OCI-LY7 (cell line): Measurements from ENCODE around the gene SMARCB1. TPM values are rescaled to one million over a fixed set of nuclear protein-coding genes. Genes with fewer than 3 reads are reported as not detected.

Experiments used
- BruUV-seq: library from RNA; stranded (reverse); fragments of 400-500 nt; replicated peaks from 2 replicates; lab custom pipeline; 2021; lab: Mats Ljungman, UMichigan
- CTCF ChIA-PET: fragments of 300-600 bp; sonication (Branson Sonifier 250); formaldehyde crosslinking; loops from one replicate; lab custom pipeline; 2022; ENCODE audit warnings: antibody characterized with exemption; ENCODE audit not compliant: unreplicated experiment; lab: Charles Lee
- POLR2A ChIA-PET: fragments of 300-600 bp; sonication (Branson Sonifier 250); formaldehyde crosslinking; loops from one replicate; lab custom pipeline; 2022; ENCODE audit warnings: antibody characterized with exemption; lab: Charles Lee
- DNase-seq: peaks from one replicate; pipeline ENCODE4 v3.0.0-alpha.2; 2015; ENCODE audit warnings: low spot score
- H2AFZ ChIP-seq: fragments of 200-600 bp; sonication (generic), shearing (Covaris generic); 2 replicates; pipeline ENCODE4 v1.6.1; 2014; ENCODE audit warnings: mild to moderate bottlenecking, antibody characterized with exemption, low read length, moderate library complexity
- H3K27ac ChIP-seq: fragments of 200-600 bp; sonication (generic); 2 replicates; pipeline ENCODE4 v1.5.1; 2014; ENCODE audit warnings: mixed run types, low read depth, mild to moderate bottlenecking, moderate library complexity, low read length, inconsistent platforms; ENCODE audit not compliant: poor library complexity, severe bottlenecking
- H3K36me3 ChIP-seq: fragments of 200-600 bp; sonication (generic); 2 replicates; pipeline ENCODE4 v1.6.1; 2014; ENCODE audit warnings: mild to moderate bottlenecking, antibody characterized with exemption, low read length, moderate library complexity, mixed read lengths; ENCODE audit not compliant: insufficient read depth
- H3K4me1 ChIP-seq: fragments of 200-600 bp; sonication (generic); 2 replicates; pipeline ENCODE4 v1.5.1; 2014; ENCODE audit warnings: mild to moderate bottlenecking, low read length; ENCODE audit not compliant: insufficient read depth, poor library complexity, severe bottlenecking
- H3K4me2 ChIP-seq: fragments of 200-600 bp; sonication (generic); 2 replicates; pipeline ENCODE4 v1.6.1; 2014; ENCODE audit warnings: mild to moderate bottlenecking, low read length
- H3K4me3 ChIP-seq: fragments of 200-600 bp; sonication (generic); 2 replicates; pipeline ENCODE4 v1.5.1; 2014; ENCODE audit warnings: mild to moderate bottlenecking, low read depth, low read length; ENCODE audit not compliant: poor library complexity, severe bottlenecking
- H3K79me2 ChIP-seq: fragments of 200-600 bp; sonication (generic); 2 replicates; pipeline ENCODE4 v1.6.1; 2016; ENCODE audit warnings: low read depth, mild to moderate bottlenecking, low read length, moderate library complexity, mixed read lengths; ENCODE audit not compliant: insufficient read depth
- H3K9me2 ChIP-seq: fragments of 200-600 bp; sonication (generic); 2 replicates; pipeline ENCODE4 v1.6.1; 2016; ENCODE audit warnings: mild to moderate bottlenecking, low read length, mixed read lengths; ENCODE audit not compliant: insufficient read depth
- H3K9me3 ChIP-seq: fragments of 200-600 bp; sonication (generic); 2 replicates; pipeline ENCODE4 v1.6.1; 2014; ENCODE audit warnings: mild to moderate bottlenecking, mixed run types, low read length, mixed read lengths
- H4K20me1 ChIP-seq: fragments of 200-600 bp; sonication (generic); 2 replicates; pipeline ENCODE4 v1.6.1; 2014; ENCODE audit warnings: mild to moderate bottlenecking, antibody characterized with exemption, low read length, moderate library complexity, mixed read lengths; ENCODE audit not compliant: insufficient read depth
- EZH2phosphoT487 ChIP-seq: fragments of 200-600 bp; sonication (generic); IDR thresholded peaks from 2 replicates; pipeline ENCODE4 v1.6.1; 2018; ENCODE audit warnings: low read depth, borderline replicate concordance, mild to moderate bottlenecking, mixed run types, antibody characterized with exemption, low read length, moderate library complexity, mixed read lengths
- intact Hi-C: fragments of 100-400 bp; cut with micrococcal nuclease; formaldehyde crosslinking; loops from one replicate; pipeline ENCODE4 v1.10.0; 2022; ENCODE audit not compliant: unreplicated experiment
- total RNA-seq, 2 experiments: library from RNA; depleted of rRNA in 1 of 2; stranded (reverse); fragments of >200 nt in 1 of 2; shearing (Covaris generic) in 1 of 2; gene quantifications; 2 replicates each; pipeline ENCODE4 v1.2.3, GENCODE V29; 2014 to 2022
- TF ChIP-seq, protein P1 (sequence below): fragments of 200-600 bp; sonication (generic); conservative IDR thresholded peaks from 2 replicates; pipeline ENCODE4 v1.5.1; 2014; ENCODE audit warnings: mild to moderate bottlenecking, antibody characterized with exemption, low read length, moderate library complexity, mixed read lengths

Gene SMARCB1
- total RNA-seq, 2 experiments from 2014 or later = 252 to 265 TPM

DNA sequence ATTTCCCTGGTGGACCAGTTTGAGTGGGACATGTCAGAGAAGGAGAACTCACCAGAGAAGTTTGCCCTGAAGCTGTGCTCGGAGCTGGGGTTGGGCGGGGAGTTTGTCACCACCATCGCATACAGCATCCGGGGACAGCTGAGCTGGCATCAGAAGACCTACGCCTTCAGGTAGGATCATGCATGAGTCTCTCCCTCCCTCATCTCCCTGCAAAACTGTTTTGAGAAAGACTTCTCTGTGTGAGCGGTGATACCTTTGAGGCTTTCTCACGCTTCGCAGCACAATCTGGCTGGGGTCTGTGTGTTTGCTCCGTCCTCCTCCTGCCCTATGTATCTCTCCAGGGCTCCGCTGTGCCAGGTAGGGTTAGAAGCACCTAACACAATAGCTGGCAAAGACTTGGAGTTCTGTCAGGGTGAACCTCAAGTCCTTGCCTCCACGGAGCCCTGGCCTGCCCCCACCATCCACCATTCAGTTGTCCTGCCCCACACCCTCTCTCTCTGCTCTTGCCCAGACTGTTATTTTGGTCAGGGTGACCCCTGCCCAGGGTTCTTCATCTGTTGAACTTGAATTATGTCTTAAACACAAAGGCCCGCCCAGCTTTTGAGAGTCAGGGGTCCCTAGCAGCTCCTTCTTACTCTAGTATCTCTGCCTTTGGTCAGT, 38.6 kb downstream of the SMARCB1 start:
- Histone ChIP-seq H3K4me2 (0 out of 2 replicates have a peak overlapping the region, but pooled peaks have one; percentile 17), H4K20me1 (no peaks in the 10 kb centered on the region), H3K9me3 (no peaks in the 10 kb centered on the region), H3K4me3 (no peak overlapping the region), H3K36me3 (peaks cover 98% of the 10 kb centered on the region), H3K79me2 (no peaks in the 10 kb centered on the region; the same call in 1 of the 2 replicates), H3K9me2 (no peaks in the 10 kb centered on the region), H3K4me1 (peaks cover 29% of the 10 kb centered on the region), H3K27ac (peak overlapping the region; percentile 63), H2AFZ (no peak overlapping the region)
- ChIA-PET POLR2A (no interaction called here), CTCF (no interaction called here)
- intact Hi-C loops = no loop called here
- no TSS peak for BruUV-seq
- TF ChIP-seq, protein P1, sequence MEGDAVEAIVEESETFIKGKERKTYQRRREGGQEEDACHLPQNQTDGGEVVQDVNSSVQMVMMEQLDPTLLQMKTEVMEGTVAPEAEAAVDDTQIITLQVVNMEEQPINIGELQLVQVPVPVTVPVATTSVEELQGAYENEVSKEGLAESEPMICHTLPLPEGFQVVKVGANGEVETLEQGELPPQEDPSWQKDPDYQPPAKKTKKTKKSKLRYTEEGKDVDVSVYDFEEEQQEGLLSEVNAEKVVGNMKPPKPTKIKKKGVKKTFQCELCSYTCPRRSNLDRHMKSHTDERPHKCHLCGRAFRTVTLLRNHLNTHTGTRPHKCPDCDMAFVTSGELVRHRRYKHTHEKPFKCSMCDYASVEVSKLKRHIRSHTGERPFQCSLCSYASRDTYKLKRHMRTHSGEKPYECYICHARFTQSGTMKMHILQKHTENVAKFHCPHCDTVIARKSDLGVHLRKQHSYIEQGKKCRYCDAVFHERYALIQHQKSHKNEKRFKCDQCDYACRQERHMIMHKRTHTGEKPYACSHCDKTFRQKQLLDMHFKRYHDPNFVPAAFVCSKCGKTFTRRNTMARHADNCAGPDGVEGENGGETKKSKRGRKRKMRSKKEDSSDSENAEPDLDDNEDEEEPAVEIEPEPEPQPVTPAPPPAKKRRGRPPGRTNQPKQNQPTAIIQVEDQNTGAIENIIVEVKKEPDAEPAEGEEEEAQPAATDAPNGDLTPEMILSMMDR = no peak
- no peak for TF ChIP-seq EZH2phosphoT487
- no peak for DNase-seq

DNA sequence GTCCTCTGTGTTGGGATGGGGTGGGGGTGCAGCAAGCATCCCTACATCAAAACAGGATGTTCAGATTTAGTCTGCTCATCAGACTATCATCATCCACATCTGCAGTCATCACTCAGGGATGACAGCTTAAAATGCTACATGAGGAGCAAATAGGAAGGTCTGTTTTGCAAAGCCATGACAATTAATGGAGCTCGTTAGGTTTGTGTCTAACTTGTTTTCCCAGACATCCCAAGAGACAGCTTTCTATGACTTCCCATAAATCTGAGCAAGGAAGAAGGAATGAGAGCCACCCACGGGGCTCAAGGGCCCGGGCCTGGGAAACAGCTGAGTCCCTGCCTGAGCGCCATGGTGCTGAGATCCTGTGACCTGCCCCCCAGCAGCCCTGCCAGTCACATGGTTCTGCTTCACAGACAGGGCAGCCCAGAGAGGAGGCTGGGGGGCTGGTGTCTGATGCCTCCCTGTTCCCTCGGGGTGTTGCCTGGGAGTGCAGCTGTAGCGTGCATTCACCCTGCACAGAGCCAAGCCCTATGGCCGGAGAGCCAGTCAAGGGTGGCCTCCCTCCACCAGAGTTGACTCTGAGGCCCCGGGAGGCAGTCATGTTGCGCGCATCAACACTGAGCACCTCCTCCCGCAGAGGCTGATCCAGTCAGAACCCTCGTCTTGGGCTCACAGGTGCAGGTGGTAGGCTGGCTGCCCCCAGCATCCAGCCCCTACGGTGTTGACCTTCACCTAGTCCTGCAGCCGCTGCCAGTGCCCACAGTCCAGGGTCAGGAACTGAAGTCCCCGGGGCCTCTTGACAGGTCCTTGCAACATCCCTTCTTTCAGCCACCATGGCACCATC, 40.0 kb downstream of the SMARCB1 start:
- Histone ChIP-seq H4K20me1 (no peaks in the 10 kb centered on the region), H3K4me1 (peaks cover 20% of the 10 kb centered on the region), H3K27ac (peak overlapping the region; percentile 63), H3K4me2 (peak overlapping the region; percentile 46), H3K36me3 (peaks cover 98% of the 10 kb centered on the region), H2AFZ (no peak overlapping the region), H3K9me3 (no peaks in the 10 kb centered on the region), H3K4me3 (no peak overlapping the region), H3K9me2 (no peaks in the 10 kb centered on the region), H3K79me2 (no peaks in the 10 kb centered on the region; the same call in 1 of the 2 replicates)
- no peak for DNase-seq
- ChIA-PET POLR2A (interaction anchor here (0.7 to 1.3 kb wide), 3 partner anchors 22 to 102 kb away, joined by 3 to 4 read pairs (median 3); partner anchors contain the start of gene SLC2A11), CTCF (no interaction called here)
- BruUV-seq = no TSS peak
- no peak for TF ChIP-seq EZH2phosphoT487
- TF ChIP-seq, protein P1 = no peak
- intact Hi-C loops = no loop called here
